Caco-2 (cell line): Measurements from ENCODE around the gene ZNF277. TPM values are rescaled to one million over a fixed set of nuclear protein-coding genes. Genes with fewer than 3 reads are reported as not detected.

Source experiments
- BruUV-seq: library from RNA; stranded (reverse); fragments of 400-500 nt; replicated peaks from 2 replicates; lab custom pipeline; 2021; lab: Mats Ljungman, UMichigan
- CTCF ChIA-PET: fragments of 300-600 bp; sonication (Branson Sonifier 250); formaldehyde crosslinking; loops from one replicate; lab custom pipeline; 2022; ENCODE audit warnings: antibody characterized with exemption; lab: Charles Lee
- POLR2A ChIA-PET: fragments of 300-600 bp; sonication (Branson Sonifier 250); formaldehyde crosslinking; loops from one replicate; lab custom pipeline; 2022; ENCODE audit warnings: antibody characterized with exemption; lab: Charles Lee
- DNase-seq, 2 experiments: peaks; one replicate each; pipeline versions ENCODE4 v3.0.0 to v3.0.0-alpha.2; 2020 to 2022
- H3K27me3 ChIP-seq: replicated peaks from 2 replicates; pipeline ENCODE4 v1.6.0; 2011; ENCODE audit warnings: low read length; ENCODE audit not compliant: control insufficient read depth, insufficient read depth
- H3K36me3 ChIP-seq: 2 replicates; pipeline ENCODE4 v1.5.1; 2011; ENCODE audit warnings: low read length; ENCODE audit not compliant: control insufficient read depth, insufficient read depth
- H3K4me1 ChIP-seq: fragments of 250-450 bp; sonication (Bioruptor Pico); 2 replicates; pipeline ENCODE4 v1.5.1; 2020; ENCODE audit warnings: mild to moderate bottlenecking
- H3K4me3 ChIP-seq: 2 replicates; pipeline ENCODE4 v1.5.1; 2011; ENCODE audit warnings: low read depth, mild to moderate bottlenecking, control low read depth, low read length
- H3K9me3 ChIP-seq: fragments of 250-450 bp; sonication (Bioruptor Pico); 2 replicates; pipeline ENCODE4 v1.5.1; 2020; ENCODE audit warnings: mild to moderate bottlenecking, moderate library complexity
- H3K27ac Mint-ChIP-seq: one replicate; pipeline ENCODE4 v1.8.0; 2022; ENCODE audit warnings: mixed read lengths; ENCODE audit not compliant: unreplicated experiment
- H3K27me3 Mint-ChIP-seq: one replicate; pipeline ENCODE4 v1.8.0; 2022; ENCODE audit warnings: mixed read lengths; ENCODE audit not compliant: insufficient read depth, unreplicated experiment
- H3K36me3 Mint-ChIP-seq: one replicate; pipeline ENCODE4 v1.8.0; 2022; ENCODE audit warnings: mild to moderate bottlenecking, mixed read lengths; ENCODE audit not compliant: insufficient read depth, unreplicated experiment
- H3K4me1 Mint-ChIP-seq: one replicate; pipeline ENCODE4 v1.8.0; 2022; ENCODE audit warnings: low read depth, mixed read lengths; ENCODE audit not compliant: unreplicated experiment
- H3K4me3 Mint-ChIP-seq: one replicate; pipeline ENCODE4 v1.8.0; 2022; ENCODE audit warnings: mild to moderate bottlenecking, moderate library complexity, mixed read lengths; ENCODE audit not compliant: unreplicated experiment
- H3K9me3 Mint-ChIP-seq: one replicate; pipeline ENCODE4 v1.8.0; 2022; ENCODE audit warnings: mixed read lengths; ENCODE audit not compliant: unreplicated experiment
- CTCF ChIP-seq, 2 experiments: fragments of 200-600 bp in 1 of 2; IDR thresholded peaks; 1 replicate in 1 of 2; 2 replicates in 1 of 2; pipeline versions ENCODE4 v1.5.1 to v1.8.0; 2011 to 2022; ENCODE audit warnings: antibody characterized with exemption in 1 of 2, control low read depth in 1 of 2, inconsistent platforms in 1 of 2, low read depth in 1 of 2, low read length in 1 of 2, mild to moderate bottlenecking in 1 of 2, moderate library complexity in 1 of 2; ENCODE audit not compliant: insufficient read depth in 1 of 2, severe bottlenecking in 1 of 2, unreplicated experiment in 1 of 2
- intact Hi-C: fragments of 100-400 bp; cut with micrococcal nuclease; formaldehyde crosslinking; loops from one replicate; pipeline ENCODE4 v1.10.0; 2022; ENCODE audit not compliant: unreplicated experiment
- total RNA-seq: library from RNA; stranded (reverse); gene quantifications from 2 replicates; pipeline ENCODE4 v1.2.3, GENCODE V29; 2022

Gene ZNF277
- total RNA-seq, 1 experiment from 2014 or later, result 22.8 TPM

GRCh38 chr7:112206991-112207592 is 597 bp downstream of the ZNF277 start:
- ChIA-PET POLR2A (no interaction called here), CTCF (interaction anchor here (0.7 kb wide), 1 partner anchor 10 kb away, joined by 3 read pairs; no protein-coding TSS in a partner anchor)
- TSS peak; percentile 70 for BruUV-seq
- Histone ChIP-seq H3K27me3 (no peaks in the 10 kb centered on the region), H3K4me3 (peak overlapping the region; percentile 50), H3K36me3 (no peaks in the 10 kb centered on the region), H3K4me1 (peaks cover 14% of the 10 kb centered on the region), H3K9me3 (no peaks in the 10 kb centered on the region)
- peaks cover 16% of the 10 kb centered on the region for H3K36me3 Mint-ChIP-seq
- TF ChIP-seq CTCF (IDR thresholded peaks at IDR 0.05; ENCODE audit: insufficient read depth in 1 of 2, low read depth in 1 of 2, low read length in 1 of 2, severe bottlenecking in 1 of 2, unreplicated experiment in 1 of 2), result no peak
- no peaks in the 10 kb centered on the region for H3K9me3 Mint-ChIP-seq
- peak in 1 of 2 experiments; percentile 16 for DNase-seq
- peaks cover 8% of the 10 kb centered on the region for H3K27me3 Mint-ChIP-seq
- intact Hi-C loops, result loop anchor here (2.0 to 5.0 kb wide), 5 partner anchors 45 to 460 kb away; no protein-coding TSS in a partner anchor
- peaks cover 21% of the 10 kb centered on the region for H3K4me1 Mint-ChIP-seq
- H3K27ac Mint-ChIP-seq, result peak overlapping the region; percentile 93
- peak overlapping the region; percentile 97 for H3K4me3 Mint-ChIP-seq

GRCh38 chr7:112207765-112208164 is 1.3 kb downstream of the ZNF277 start:
- Histone ChIP-seq H3K4me1 (peaks cover 21% of the 10 kb centered on the region), H3K36me3 (no peaks in the 10 kb centered on the region), H3K4me3 (peak overlapping the region; percentile 50), H3K27me3 (no peaks in the 10 kb centered on the region), H3K9me3 (no peaks in the 10 kb centered on the region)
- peaks cover 16% of the 10 kb centered on the region for H3K36me3 Mint-ChIP-seq
- TF ChIP-seq CTCF (IDR thresholded peaks at IDR 0.05; ENCODE audit: insufficient read depth in 1 of 2, low read depth in 1 of 2, low read length in 1 of 2, severe bottlenecking in 1 of 2, unreplicated experiment in 1 of 2), result no peak
- no peak for DNase-seq
- BruUV-seq, result no TSS peak
- ChIA-PET POLR2A (no interaction called here), CTCF (no interaction called here)
- intact Hi-C loops, result loop anchor here (2.0 to 5.0 kb wide), 5 partner anchors 45 to 461 kb away; no protein-coding TSS in a partner anchor
- H3K4me1 Mint-ChIP-seq, result peaks cover 25% of the 10 kb centered on the region
- H3K9me3 Mint-ChIP-seq, result no peaks in the 10 kb centered on the region
- H3K27ac Mint-ChIP-seq, result no peak overlapping the region
- peak overlapping the region; percentile 97 for H3K4me3 Mint-ChIP-seq
- peaks cover 7% of the 10 kb centered on the region for H3K27me3 Mint-ChIP-seq

GRCh38 chr7:112211348-112211907 is 4.9 kb downstream of the ZNF277 start:
- peak in 1 of 2 experiments; percentile 32 for DNase-seq
- H3K9me3 Mint-ChIP-seq, result no peaks in the 10 kb centered on the region
- Histone ChIP-seq H3K4me3 (no peak overlapping the region), H3K4me1 (peaks cover 23% of the 10 kb centered on the region), H3K9me3 (no peaks in the 10 kb centered on the region), H3K36me3 (no peaks in the 10 kb centered on the region), H3K27me3 (no peaks in the 10 kb centered on the region)
- intact Hi-C loops, result loop anchor here (2.0 kb wide), 1 partner anchor 729 kb away; no protein-coding TSS in a partner anchor
- peak overlapping the region; percentile 1 for H3K27ac Mint-ChIP-seq
- peaks cover 21% of the 10 kb centered on the region for H3K4me1 Mint-ChIP-seq
- H3K4me3 Mint-ChIP-seq, result peak overlapping the region; percentile 26
- no peaks in the 10 kb centered on the region for H3K27me3 Mint-ChIP-seq
- TF ChIP-seq CTCF (IDR thresholded peaks at IDR 0.05; ENCODE audit: insufficient read depth in 1 of 2, low read depth in 1 of 2, low read length in 1 of 2, severe bottlenecking in 1 of 2, unreplicated experiment in 1 of 2), result no peak
- peaks cover 6% of the 10 kb centered on the region for H3K36me3 Mint-ChIP-seq
- ChIA-PET CTCF (no interaction called here), POLR2A (no interaction called here)
- BruUV-seq, result no TSS peak
